ENCODE data around the gene GTPBP10. TPM values are rescaled to one million over a fixed set of nuclear protein-coding genes. Genes with fewer than 3 reads are reported as not detected.

The GTPBP10 gene
- total and polyA plus RNA-seq, 10 donors: 13.5 to 43.3 (median 21.7) TPM

DNA sequence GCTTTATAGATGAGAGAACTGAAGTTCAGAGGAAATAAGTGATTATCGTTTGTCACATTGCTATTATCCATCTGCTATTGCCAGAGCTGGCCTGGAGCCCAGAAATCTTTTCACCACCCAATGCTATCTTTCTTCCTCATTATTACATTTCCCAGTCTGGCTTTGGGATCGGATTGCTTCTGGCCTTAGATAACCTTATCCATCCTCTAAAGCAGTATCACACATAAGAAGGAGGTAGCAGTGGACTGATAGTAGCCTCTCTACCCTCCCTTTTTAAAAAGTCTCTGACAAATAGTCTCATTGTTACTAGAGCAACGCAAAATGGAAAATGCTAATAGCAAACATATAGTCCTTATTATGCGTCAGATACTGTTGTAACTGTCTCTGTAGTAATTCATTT lies 55.5 kb downstream of the GTPBP10 start:
- Histone ChIP-seq H3K4me3 (no peak overlapping the region), H3K27ac (peak overlapping the region in 4 of 8 donors; percentile 34 to 85 (median 58)), H3K36me3 (peaks cover 0 to 10% (median 0%) of the 10 kb centered on the region in 6 donors), H3K4me1 (peaks cover 4 to 30% (median 21%) of the 10 kb centered on the region in 6 donors), H3K27me3 (replicated peaks in 1 of 7) (no peaks in the 10 kb centered on the region), H3K9me3 (peaks cover 0 to 33% (median 25%) of the 10 kb centered on the region in 8 donors)
- intact Hi-C loops (cut with DNase I; ENCODE audit: low total_unique reads): no loop called here
- no peak for DNase-seq
- no peak for TF ChIP-seq POLR2AphosphoS5 (IDR thresholded peaks at IDR 0.05)
- TF ChIP-seq, protein P1, sequence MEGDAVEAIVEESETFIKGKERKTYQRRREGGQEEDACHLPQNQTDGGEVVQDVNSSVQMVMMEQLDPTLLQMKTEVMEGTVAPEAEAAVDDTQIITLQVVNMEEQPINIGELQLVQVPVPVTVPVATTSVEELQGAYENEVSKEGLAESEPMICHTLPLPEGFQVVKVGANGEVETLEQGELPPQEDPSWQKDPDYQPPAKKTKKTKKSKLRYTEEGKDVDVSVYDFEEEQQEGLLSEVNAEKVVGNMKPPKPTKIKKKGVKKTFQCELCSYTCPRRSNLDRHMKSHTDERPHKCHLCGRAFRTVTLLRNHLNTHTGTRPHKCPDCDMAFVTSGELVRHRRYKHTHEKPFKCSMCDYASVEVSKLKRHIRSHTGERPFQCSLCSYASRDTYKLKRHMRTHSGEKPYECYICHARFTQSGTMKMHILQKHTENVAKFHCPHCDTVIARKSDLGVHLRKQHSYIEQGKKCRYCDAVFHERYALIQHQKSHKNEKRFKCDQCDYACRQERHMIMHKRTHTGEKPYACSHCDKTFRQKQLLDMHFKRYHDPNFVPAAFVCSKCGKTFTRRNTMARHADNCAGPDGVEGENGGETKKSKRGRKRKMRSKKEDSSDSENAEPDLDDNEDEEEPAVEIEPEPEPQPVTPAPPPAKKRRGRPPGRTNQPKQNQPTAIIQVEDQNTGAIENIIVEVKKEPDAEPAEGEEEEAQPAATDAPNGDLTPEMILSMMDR (IDR thresholded peaks at IDR 0.05 in 8 of 11, conservative IDR thresholded peaks at IDR 0.05 in 3 of 11): no peak
- 41 to 56% (median 49%) methylated on average over 4 of the region's 4 CpGs for WGBS, 5 donors

DNA sequence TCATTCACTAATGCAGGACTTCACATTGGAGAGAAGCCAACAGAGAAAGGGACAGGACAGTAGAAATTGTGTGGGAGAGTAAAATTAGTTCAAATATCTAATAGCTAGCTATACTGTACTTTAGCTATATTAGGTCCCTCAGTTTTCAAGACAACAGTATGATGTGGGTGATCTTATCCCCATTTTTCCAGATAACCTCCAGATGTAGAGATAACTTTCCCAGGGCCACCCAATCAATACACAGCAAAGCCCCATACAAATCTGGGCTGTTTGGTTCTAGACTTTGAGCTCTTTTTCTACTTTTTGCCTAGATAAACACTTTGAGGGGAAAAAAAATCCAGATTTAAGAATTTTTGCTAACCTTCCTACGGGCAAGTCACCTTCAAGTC lies 56.3 kb downstream of the GTPBP10 start:
- intact Hi-C loops (cut with DNase I; ENCODE audit: low total_unique reads): no loop called here
- Histone ChIP-seq H3K4me1 (peaks cover 4 to 30% (median 21%) of the 10 kb centered on the region in 6 donors), H3K27me3 (replicated peaks in 1 of 7) (no peaks in the 10 kb centered on the region), H3K4me3 (peak overlapping the region; percentile 51 to 73 (median 64)), H3K9me3 (peaks cover 0 to 26% (median 19%) of the 10 kb centered on the region in 8 donors), H3K27ac (peak overlapping the region; percentile 44 to 85 (median 80)), H3K36me3 (peaks cover 0 to 18% (median 0%) of the 10 kb centered on the region in 6 donors)
- WGBS, 5 donors: 38 to 56% (median 47%) methylated on average over 1 of the region's 1 CpG
- TF ChIP-seq POLR2AphosphoS5 (IDR thresholded peaks at IDR 0.05) (no peak), POLR2A (IDR thresholded peaks at IDR 0.05) (no peak)
- TF ChIP-seq, protein P1 (IDR thresholded peaks at IDR 0.05 in 8 of 11, conservative IDR thresholded peaks at IDR 0.05 in 3 of 11): no peak
- DNase-seq: no peak

DNA sequence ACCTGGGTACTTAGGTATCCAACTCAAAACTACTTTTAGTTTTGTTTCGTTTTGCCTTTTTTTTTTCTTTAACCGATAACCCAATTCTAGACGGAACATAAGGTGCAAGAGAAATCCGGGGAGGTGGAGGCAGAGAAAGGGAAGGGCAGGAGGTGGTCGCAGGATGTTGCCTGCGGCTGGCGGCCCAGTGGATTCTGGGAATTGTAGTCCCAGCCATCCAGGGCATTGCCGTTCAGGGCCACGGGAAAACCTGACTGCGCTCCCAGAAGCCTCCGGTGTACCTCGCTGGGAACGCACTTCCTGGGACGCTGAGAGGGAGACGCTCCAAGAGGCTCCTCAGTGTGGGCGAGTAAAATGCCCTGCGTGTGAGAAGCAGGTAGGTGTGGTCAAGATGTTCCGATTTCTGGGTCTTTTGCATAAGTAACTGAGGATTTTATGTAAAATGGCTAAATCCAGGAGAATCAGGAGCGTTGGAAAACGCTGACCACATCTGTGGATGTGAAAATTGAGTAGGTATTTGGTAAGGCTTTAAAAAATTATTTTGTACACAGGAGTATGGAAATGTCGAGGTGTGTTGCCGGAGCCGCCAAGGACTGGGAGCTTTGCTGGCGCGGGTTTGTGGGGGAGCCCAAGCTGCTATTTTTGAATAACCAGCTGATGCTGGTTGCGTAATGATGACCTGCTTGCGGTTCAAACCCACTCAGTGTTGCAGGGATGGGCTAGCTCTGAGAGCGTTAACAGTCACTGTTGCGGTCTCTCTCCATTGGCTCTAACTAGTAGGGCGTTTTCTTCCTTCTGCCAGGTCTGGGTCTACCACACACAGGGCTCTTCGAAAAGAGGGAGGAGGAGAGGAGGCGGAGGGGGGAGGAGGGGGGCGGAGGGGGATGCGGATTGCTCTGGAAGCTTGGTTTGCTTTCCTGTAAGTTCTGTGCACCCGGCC lies 56.9 kb downstream of the GTPBP10 start, which contains the start of gene CLDN12:
TSS of gene CLDN12 (plus strand) at position 288 of the 940 bp plus-strand sequence. CDS start 9,216 bp downstream, outside the sequence.
- 0 to 1% (median 1%) methylated on average over 33 to 35 of the region's 35 CpGs for WGBS, 5 donors
- intact Hi-C loops (cut with DNase I; ENCODE audit: low total_unique reads): no loop called here
- Histone ChIP-seq H3K4me1 (peaks cover 4 to 30% (median 21%) of the 10 kb centered on the region in 6 donors), H3K36me3 (peaks cover 0 to 18% (median 0%) of the 10 kb centered on the region in 6 donors), H3K27ac (peak within 1 kb of the TSS; percentile 44 to 85 (median 80)), H3K4me3 (peak within 1 kb of the TSS; percentile 51 to 73 (median 64)), H3K9me3 (peaks cover 0 to 22% (median 15%) of the 10 kb centered on the region in 8 donors), H3K27me3 (replicated peaks in 1 of 7) (no peaks in the 10 kb centered on the region)
- peak; percentile 86 for DNase-seq
- TF ChIP-seq POLR2AphosphoS5 (IDR thresholded peaks at IDR 0.05) (peak; percentile 69 to 85 (median 71)), POLR2A (IDR thresholded peaks at IDR 0.05) (no peak)

DNA sequence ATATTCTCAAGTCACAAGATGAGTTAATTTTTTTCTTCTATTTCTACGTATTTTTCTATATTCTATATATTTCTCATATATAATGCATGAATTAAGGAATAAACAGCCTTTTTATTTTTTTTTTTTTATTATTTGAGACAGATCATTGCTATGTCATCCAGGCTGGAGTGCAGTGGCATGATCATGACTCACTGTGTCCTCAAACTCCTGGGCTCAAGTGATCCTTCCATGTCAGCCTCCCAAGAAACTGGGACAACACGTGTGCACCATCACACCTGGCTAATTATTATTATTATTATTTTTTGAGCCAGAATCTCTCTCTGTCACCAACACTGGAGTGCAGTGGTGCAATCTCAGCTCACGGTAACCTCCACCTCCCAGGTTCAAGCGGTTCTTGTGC lies 58.3 kb downstream of the GTPBP10 start:
- Histone ChIP-seq H3K36me3 (peaks cover 0 to 28% (median 0%) of the 10 kb centered on the region in 6 donors), H3K9me3 (peaks cover 0 to 9% (median 1%) of the 10 kb centered on the region in 8 donors), H3K27ac (peak overlapping the region in 1 of 8 donors; percentile 80), H3K4me3 (no peak overlapping the region), H3K27me3 (replicated peaks in 1 of 7) (no peaks in the 10 kb centered on the region), H3K4me1 (peaks cover 4 to 30% (median 21%) of the 10 kb centered on the region in 6 donors)
- DNase-seq: no peak
- intact Hi-C loops (cut with DNase I; ENCODE audit: low total_unique reads): no loop called here
- TF ChIP-seq, protein P1 (IDR thresholded peaks at IDR 0.05 in 8 of 11, conservative IDR thresholded peaks at IDR 0.05 in 3 of 11): no peak
- TF ChIP-seq POLR2A (IDR thresholded peaks at IDR 0.05) (no peak), POLR2AphosphoS5 (IDR thresholded peaks at IDR 0.05) (no peak)
- 88 to 97% (median 93%) methylated on average over 4 of the region's 4 CpGs for WGBS, 5 donors

Data from spleen (tissue), 11 donors.